ENCODE data around the gene EHBP1L1. TPM values are rescaled to one million over a fixed set of nuclear protein-coding genes. Genes with fewer than 3 reads are reported as not detected.

The EHBP1L1 gene
- total and polyA plus RNA-seq, 2 of the 8 experiments (the other 6 are each of a cell fraction or from before 2014, with no cell fraction given) = 4.3 to 6.6 TPM

DNA sequence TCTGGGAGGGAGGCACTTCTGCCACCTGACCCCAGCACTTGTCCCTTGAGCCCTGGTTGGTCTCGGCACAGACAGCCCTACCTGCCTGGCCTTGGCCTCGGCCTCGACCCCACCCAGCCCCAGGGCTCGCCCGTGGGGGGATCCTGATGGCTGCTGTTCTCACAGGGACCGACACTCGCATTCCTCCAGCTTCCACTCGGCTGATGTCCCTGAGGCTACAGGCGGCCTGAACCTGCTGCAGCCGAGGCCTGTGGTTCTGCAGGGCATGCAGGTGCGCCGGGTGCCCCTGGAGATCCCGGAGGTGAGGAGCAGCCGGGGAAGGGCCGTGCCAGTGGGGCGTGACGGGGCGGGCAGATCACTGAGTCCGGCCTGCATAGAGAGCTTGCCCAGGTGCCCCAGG lies 44.8 kb downstream of the EHBP1L1 start:
- whole genome bisulfite sequencing, 2 experiments (ENCODE audit: extremely low coverage in 1 of 2, insufficient coverage in 1 of 2, insufficient read length in 1 of 2, insufficient replicate concordance in 2 of 2, low coverage in 1 of 2, low lambda C conversion rate in 2 of 2, missing lambda C conversion rate in 1 of 2) = 92% methylated on average over 19 of the region's 19 CpGs; no CpG with 5 or more reads in 1 of the 2 experiments
- Histone ChIP-seq H3K27me3 (replicated peaks in 1 of 4; ENCODE audit: control insufficient read depth in 3 of 4, extremely low read depth in 1 of 4, insufficient read depth in 3 of 4, low read length in 3 of 4) (no peaks in the 10 kb centered on the region), H2BK20ac (ENCODE audit: low read length) (no peak overlapping the region), H3K79me1 (ENCODE audit: low read depth, low read length) (peaks cover 16% of the 10 kb centered on the region), H3K56ac (replicated peaks; ENCODE audit: insufficient read length, low read depth, low read length) (no peak overlapping the region), H3K14ac (ENCODE audit: insufficient read length) (no peak overlapping the region), H4K91ac (replicated peaks; ENCODE audit: insufficient read length, low read length) (no peak overlapping the region), H3K18ac (ENCODE audit: extremely low read depth, low read length) (no peak overlapping the region), H3K4me2 (ENCODE audit: insufficient read depth in 1 of 2, low read depth in 2 of 2, low read length in 2 of 2) (no peak overlapping the region), H3K4me1 (replicated peaks in 1 of 4; ENCODE audit: control insufficient read depth in 3 of 4, insufficient read depth in 4 of 4, low read length in 3 of 4) (peaks cover 0 to 9% (median 3%) of the 10 kb centered on the region in 4 experiments; a peak in 2 of 7 replicates), H2AK5ac (ENCODE audit: low read depth, low read length) (no peak overlapping the region), H3K4ac (replicated peaks; ENCODE audit: insufficient read length, low read depth, low read length) (no peak overlapping the region), H3K23ac (ENCODE audit: insufficient read length) (no peak overlapping the region), H3K23me2 (ENCODE audit: low read depth, low read length) (peaks cover 4% of the 10 kb centered on the region; the same call in 1 of the 2 replicates), H4K20me1 (replicated peaks in 1 of 2; ENCODE audit: control insufficient read depth in 1 of 2, insufficient read depth in 2 of 2, low read length in 2 of 2) (peaks cover 5 to 45% of the 10 kb centered on the region in 2 experiments), H3K36me3 (ENCODE audit: control insufficient read depth in 2 of 4, insufficient read depth in 4 of 4, low read length in 3 of 4) (peaks cover 7 to 53% (median 23%) of the 10 kb centered on the region in 4 experiments; a peak in 7 of 8 replicates), H3K79me2 (ENCODE audit: control insufficient read depth in 1 of 2, insufficient read depth in 2 of 2, low read length in 2 of 2) (peaks cover 6 to 16% of the 10 kb centered on the region in 2 experiments), H4K5ac (ENCODE audit: insufficient read length, low read depth, low read length) (no peak overlapping the region), H2BK5ac (ENCODE audit: low read depth, low read length) (no peak overlapping the region), H3K9ac (replicated peaks in 1 of 4; ENCODE audit: extremely low read depth in 1 of 4, low read depth in 3 of 4, low read length in 3 of 4) (no peak overlapping the region), H3K27ac (ENCODE audit: low read depth, low read length) (no peak overlapping the region), H2AFZ (ENCODE audit: low read length) (no peak overlapping the region), H4K8ac (ENCODE audit: extremely low read depth, insufficient read depth, low read length) (no peak overlapping the region), H2BK15ac (ENCODE audit: low read length) (no peak overlapping the region), H3K4me3 (ENCODE audit: extremely low read depth in 1 of 4, insufficient read depth in 2 of 4, low read depth in 3 of 4, low read length in 4 of 4) (no peak overlapping the region), H2BK12ac (ENCODE audit: low read depth, low read length) (no peak overlapping the region), H2BK120ac (replicated peaks; ENCODE audit: low read depth, low read length) (no peak overlapping the region), H3K9me3 (ENCODE audit: insufficient read depth in 2 of 2, low read depth in 1 of 2, low read length in 1 of 2) (no peaks in the 10 kb centered on the region)
- FAIRE-seq = no peak
- CTCF ChIA-PET (ENCODE audit: partially characterized antibody) = interaction anchor here (0.5 to 2.1 kb wide), 2 partner anchors 27 to 91 kb away, joined by 3 to 8 read pairs; no protein-coding TSS in a partner anchor
- no peak for DNase-seq (ENCODE audit: low read depth in 1 of 2, low spot score in 2 of 2)
- POLR2A ChIA-PET (ENCODE audit: partially characterized antibody) = interaction anchor here (1.0 to 5.7 kb wide), 3 partner anchors 17 to 122 kb away, joined by 3 to 38 read pairs (median 4); partner anchors contain the start of genes MALAT1 and SIPA1
- no peak for TF ChIP-seq SAP30 (IDR thresholded peaks at IDR 0.05; ENCODE audit: insufficient read depth, insufficient replicate concordance, low read length)
- TF ChIP-seq JUND (IDR thresholded peaks at IDR 0.05; ENCODE audit: low read length) = no peak
- TF ChIP-seq NRF1 (IDR thresholded peaks at IDR 0.05; ENCODE audit: low read depth, low read length) = no peak
- no peak for TF ChIP-seq KDM4A (IDR thresholded peaks at IDR 0.05; ENCODE audit: low read depth, low read length, severe bottlenecking)
- no peak for TF ChIP-seq KDM5A (IDR thresholded peaks at IDR 0.05; ENCODE audit: low read length)
- TF ChIP-seq, protein P1, sequence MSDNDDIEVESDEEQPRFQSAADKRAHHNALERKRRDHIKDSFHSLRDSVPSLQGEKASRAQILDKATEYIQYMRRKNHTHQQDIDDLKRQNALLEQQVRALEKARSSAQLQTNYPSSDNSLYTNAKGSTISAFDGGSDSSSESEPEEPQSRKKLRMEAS (IDR thresholded peaks at IDR 0.05) = no peak
- no peak for TF ChIP-seq RXRA (IDR thresholded peaks at IDR 0.05; ENCODE audit: insufficient read depth, low read depth, low read length)
- TF ChIP-seq, protein P2, sequence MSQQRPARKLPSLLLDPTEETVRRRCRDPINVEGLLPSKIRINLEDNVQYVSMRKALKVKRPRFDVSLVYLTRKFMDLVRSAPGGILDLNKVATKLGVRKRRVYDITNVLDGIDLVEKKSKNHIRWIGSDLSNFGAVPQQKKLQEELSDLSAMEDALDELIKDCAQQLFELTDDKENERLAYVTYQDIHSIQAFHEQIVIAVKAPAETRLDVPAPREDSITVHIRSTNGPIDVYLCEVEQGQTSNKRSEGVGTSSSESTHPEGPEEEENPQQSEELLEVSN (IDR thresholded peaks at IDR 0.05) = no peak
- TF ChIP-seq RAD21 (IDR thresholded peaks at IDR 0.05 in 1 of 2, conservative IDR thresholded peaks at IDR 0.05 in 1 of 2; ENCODE audit: low read depth in 2 of 2, low read length in 2 of 2) = no peak
